ENCODE data around the gene RBM20. TPM values are rescaled to one million over a fixed set of nuclear protein-coding genes. Genes with fewer than 3 reads are reported as not detected.

Gene RBM20
- total RNA-seq, 1 experiment from 2014 or later, result 0.10 TPM

DNA sequence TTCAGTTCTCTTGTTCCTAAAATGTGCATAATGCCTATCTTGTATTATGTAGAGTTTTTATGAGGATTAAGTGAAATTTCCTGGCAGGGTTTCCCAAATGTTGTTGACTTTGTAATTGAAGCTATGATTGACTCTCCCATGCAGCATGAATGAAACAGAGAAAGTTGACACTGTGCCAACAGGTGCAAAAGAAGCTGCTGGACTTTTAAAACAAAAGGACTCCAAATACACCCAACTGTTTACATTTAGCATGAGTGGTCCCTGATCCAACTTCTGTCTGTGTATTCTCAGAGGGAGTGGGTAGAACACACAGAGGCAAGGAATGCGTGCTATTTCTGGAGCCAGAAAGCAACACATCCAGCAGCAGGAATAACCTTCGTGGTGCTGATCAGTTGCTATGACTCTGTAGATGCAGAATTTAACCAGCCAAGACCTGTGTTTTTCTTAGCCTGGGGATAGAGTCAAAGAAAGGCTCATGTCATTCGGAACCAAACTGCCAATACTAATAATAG, 14.4 kb upstream of the RBM20 start:
- no peak overlapping the region for H3K27ac ChIP-seq (ENCODE audit: low read length)
- H3K27me3 ChIP-seq (ENCODE audit: control insufficient read depth, insufficient read depth, low read length), result no peaks in the 10 kb centered on the region; the same call in 1 of the 2 replicates
- H3K4me3 ChIP-seq (ENCODE audit: low read depth in 2 of 2, low read length in 2 of 2), result no peak overlapping the region
- DNase-seq (ENCODE audit: low read depth, low spot score) (no peak), ATAC-seq (no peak; the same call in 1 of the 2 replicates)
- ChIA-PET POLR2A (no interaction called here), CTCF (no interaction called here)
- in situ Hi-C loops (cut with HindIII; ENCODE audit: low pct_unique_long_range_greater_than_20kb, low sequenced_read_pairs), result no loop called here
- TF ChIP-seq TCF7L2 (IDR thresholded peaks at IDR 0.05; ENCODE audit: low read depth, low read length) (no peak), SIN3A (IDR thresholded peaks at IDR 0.05; ENCODE audit: borderline replicate concordance, insufficient read depth, low read depth, low read length) (no peak)
- H3K9me3 ChIP-seq (ENCODE audit: control insufficient read depth, insufficient read depth, low read depth, low read length), result no peaks in the 10 kb centered on the region
- no TSS peak for BruUV-seq (replicated peaks)
- intact Hi-C loops (cut with micrococcal nuclease; ENCODE audit: unreplicated experiment), result no loop called here
- H3K4me1 ChIP-seq (ENCODE audit: control insufficient read depth, insufficient read depth, low read length), result no peaks in the 10 kb centered on the region
- no peaks in the 10 kb centered on the region for H3K36me3 ChIP-seq (ENCODE audit: control insufficient read depth, insufficient read depth, low read length)

DNA sequence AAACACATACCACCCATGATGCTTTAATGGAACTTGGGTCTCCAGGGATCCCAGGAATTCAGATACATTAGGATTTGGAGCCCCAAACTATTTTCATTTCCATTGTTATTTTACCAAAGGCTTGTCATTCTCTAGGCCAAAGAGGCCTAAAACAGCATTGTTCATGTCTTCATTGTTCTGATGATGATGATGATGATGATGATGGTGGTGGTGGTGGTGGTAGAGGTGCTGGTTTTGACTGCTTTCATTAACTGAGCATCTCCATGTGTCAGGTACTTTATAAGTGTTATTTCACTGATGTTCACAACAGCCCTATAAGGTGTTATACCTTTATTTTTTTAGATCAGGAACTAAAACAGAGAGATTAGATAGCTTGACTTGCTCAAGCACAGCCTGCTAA, 12.2 kb upstream of the RBM20 start:
- no peak overlapping the region for H3K27ac ChIP-seq (ENCODE audit: low read length)
- no peaks in the 10 kb centered on the region; the same call in 1 of the 2 replicates for H3K27me3 ChIP-seq (ENCODE audit: control insufficient read depth, insufficient read depth, low read length)
- no TSS peak for BruUV-seq (replicated peaks)
- H3K4me1 ChIP-seq (ENCODE audit: control insufficient read depth, insufficient read depth, low read length), result no peaks in the 10 kb centered on the region
- no peaks in the 10 kb centered on the region for H3K9me3 ChIP-seq (ENCODE audit: control insufficient read depth, insufficient read depth, low read depth, low read length)
- DNase-seq (ENCODE audit: low read depth, low spot score) (no peak), ATAC-seq (no peak)
- intact Hi-C loops (cut with micrococcal nuclease; ENCODE audit: unreplicated experiment) (no loop called here), in situ Hi-C loops (cut with HindIII; ENCODE audit: low pct_unique_long_range_greater_than_20kb, low sequenced_read_pairs) (no loop called here)
- no peaks in the 10 kb centered on the region for H3K36me3 ChIP-seq (ENCODE audit: control insufficient read depth, insufficient read depth, low read length)
- CTCF ChIA-PET, result no interaction called here
- no peak for TF ChIP-seq POLR2AphosphoS5 (IDR thresholded peaks at IDR 0.05; ENCODE audit: low read depth, low read length)
- TF ChIP-seq, protein P1, sequence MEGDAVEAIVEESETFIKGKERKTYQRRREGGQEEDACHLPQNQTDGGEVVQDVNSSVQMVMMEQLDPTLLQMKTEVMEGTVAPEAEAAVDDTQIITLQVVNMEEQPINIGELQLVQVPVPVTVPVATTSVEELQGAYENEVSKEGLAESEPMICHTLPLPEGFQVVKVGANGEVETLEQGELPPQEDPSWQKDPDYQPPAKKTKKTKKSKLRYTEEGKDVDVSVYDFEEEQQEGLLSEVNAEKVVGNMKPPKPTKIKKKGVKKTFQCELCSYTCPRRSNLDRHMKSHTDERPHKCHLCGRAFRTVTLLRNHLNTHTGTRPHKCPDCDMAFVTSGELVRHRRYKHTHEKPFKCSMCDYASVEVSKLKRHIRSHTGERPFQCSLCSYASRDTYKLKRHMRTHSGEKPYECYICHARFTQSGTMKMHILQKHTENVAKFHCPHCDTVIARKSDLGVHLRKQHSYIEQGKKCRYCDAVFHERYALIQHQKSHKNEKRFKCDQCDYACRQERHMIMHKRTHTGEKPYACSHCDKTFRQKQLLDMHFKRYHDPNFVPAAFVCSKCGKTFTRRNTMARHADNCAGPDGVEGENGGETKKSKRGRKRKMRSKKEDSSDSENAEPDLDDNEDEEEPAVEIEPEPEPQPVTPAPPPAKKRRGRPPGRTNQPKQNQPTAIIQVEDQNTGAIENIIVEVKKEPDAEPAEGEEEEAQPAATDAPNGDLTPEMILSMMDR (IDR thresholded peaks at IDR 0.05), result no peak
- POLR2A ChIA-PET, result no interaction called here
- H3K4me3 ChIP-seq (ENCODE audit: low read depth in 2 of 2, low read length in 2 of 2), result no peak overlapping the region

DNA sequence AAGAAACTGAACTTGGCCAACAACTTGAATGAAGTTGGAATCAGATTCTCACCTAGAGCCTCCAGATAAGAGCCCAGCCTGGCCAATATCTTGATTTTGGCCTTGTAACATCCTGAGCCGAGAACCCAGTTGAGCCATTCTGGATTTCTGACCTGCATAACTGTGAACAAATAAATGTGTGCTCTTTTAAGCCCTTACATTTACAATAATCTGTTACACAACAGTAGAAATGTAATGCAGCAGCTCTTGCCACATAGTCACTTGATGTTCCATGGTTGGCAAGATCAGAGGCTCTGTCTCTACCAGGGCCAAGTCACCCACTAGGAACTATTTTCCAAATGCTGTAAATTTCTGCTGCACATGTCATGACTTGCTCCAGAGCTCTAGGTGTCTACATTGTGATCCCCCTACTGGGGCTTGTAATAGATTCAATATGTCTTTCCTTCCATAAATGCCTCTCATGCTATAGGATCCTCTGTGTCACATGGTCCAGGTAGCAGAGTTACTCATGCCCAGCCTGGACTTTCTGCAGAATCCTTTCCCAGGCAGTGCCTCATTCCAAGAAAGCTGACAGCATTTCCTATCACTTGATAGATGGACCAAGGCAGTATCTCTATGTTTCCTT, 11.4 kb upstream of the RBM20 start:
- DNase-seq (ENCODE audit: low read depth, low spot score), result no peak
- H3K9me3 ChIP-seq (ENCODE audit: control insufficient read depth, insufficient read depth, low read depth, low read length), result no peaks in the 10 kb centered on the region
- POLR2A ChIA-PET, result no interaction called here

DNA sequence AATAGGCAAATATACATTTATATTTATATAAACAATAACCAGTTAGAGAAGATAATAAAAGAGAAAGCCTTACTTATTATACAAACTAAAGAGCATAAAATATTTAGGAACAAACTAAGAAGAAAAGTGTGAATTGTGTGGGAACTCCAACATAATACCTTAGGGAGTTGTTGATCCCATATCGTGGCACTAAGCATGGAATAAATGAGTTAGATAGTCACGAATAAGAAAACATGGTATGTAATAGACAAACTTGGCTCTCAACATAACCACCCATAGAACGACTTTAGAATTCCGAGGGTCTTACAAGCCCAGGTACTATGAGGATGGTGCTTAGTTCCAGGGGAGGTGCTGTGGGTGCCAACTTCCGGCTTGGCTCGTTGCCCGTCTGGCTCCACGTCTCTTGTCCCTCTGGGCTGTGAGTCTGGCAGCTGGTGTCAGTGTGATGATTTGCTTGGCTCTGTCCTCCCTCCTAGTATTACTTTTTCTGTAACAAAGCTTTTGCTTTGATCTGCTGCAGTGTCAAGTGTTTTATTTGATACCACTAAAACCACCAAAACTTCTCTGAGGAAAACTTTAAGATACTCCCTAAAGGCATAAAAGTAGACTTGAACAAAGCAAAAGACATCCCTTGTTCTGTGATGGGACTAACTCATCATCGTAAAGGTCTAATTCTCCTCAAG, 9.5 kb upstream of the RBM20 start:
- H3K9me3 ChIP-seq (ENCODE audit: control insufficient read depth, insufficient read depth, low read depth, low read length), result no peaks in the 10 kb centered on the region
- no peak overlapping the region for H3K4me3 ChIP-seq (ENCODE audit: low read depth in 2 of 2, low read length in 2 of 2)
- ChIA-PET POLR2A (no interaction called here), CTCF (no interaction called here)
- H3K27me3 ChIP-seq (ENCODE audit: control insufficient read depth, insufficient read depth, low read length), result no peaks in the 10 kb centered on the region; the same call in 1 of the 2 replicates
- TF ChIP-seq POLR2AphosphoS5 (IDR thresholded peaks at IDR 0.05; ENCODE audit: low read depth, low read length), result no peak
- no peak for TF ChIP-seq SIN3A (IDR thresholded peaks at IDR 0.05; ENCODE audit: borderline replicate concordance, insufficient read depth, low read depth, low read length)
- TF ChIP-seq TCF7L2 (IDR thresholded peaks at IDR 0.05; ENCODE audit: low read depth, low read length), result no peak
- TF ChIP-seq, protein P1 (IDR thresholded peaks at IDR 0.05), result no peak
- TF ChIP-seq, protein P2, sequence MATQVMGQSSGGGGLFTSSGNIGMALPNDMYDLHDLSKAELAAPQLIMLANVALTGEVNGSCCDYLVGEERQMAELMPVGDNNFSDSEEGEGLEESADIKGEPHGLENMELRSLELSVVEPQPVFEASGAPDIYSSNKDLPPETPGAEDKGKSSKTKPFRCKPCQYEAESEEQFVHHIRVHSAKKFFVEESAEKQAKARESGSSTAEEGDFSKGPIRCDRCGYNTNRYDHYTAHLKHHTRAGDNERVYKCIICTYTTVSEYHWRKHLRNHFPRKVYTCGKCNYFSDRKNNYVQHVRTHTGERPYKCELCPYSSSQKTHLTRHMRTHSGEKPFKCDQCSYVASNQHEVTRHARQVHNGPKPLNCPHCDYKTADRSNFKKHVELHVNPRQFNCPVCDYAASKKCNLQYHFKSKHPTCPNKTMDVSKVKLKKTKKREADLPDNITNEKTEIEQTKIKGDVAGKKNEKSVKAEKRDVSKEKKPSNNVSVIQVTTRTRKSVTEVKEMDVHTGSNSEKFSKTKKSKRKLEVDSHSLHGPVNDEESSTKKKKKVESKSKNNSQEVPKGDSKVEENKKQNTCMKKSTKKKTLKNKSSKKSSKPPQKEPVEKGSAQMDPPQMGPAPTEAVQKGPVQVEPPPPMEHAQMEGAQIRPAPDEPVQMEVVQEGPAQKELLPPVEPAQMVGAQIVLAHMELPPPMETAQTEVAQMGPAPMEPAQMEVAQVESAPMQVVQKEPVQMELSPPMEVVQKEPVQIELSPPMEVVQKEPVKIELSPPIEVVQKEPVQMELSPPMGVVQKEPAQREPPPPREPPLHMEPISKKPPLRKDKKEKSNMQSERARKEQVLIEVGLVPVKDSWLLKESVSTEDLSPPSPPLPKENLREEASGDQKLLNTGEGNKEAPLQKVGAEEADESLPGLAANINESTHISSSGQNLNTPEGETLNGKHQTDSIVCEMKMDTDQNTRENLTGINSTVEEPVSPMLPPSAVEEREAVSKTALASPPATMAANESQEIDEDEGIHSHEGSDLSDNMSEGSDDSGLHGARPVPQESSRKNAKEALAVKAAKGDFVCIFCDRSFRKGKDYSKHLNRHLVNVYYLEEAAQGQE (IDR thresholded peaks at IDR 0.05; ENCODE audit: insufficient read depth in 1 of 2, low read depth in 2 of 2, low read length in 1 of 2), result no peak
- H3K4me1 ChIP-seq (ENCODE audit: control insufficient read depth, insufficient read depth, low read length), result no peaks in the 10 kb centered on the region
- no peak overlapping the region for H3K27ac ChIP-seq (ENCODE audit: low read length)
- ATAC-seq, result no peak
- H3K36me3 ChIP-seq (ENCODE audit: control insufficient read depth, insufficient read depth, low read length), result no peaks in the 10 kb centered on the region
- in situ Hi-C loops (cut with HindIII; ENCODE audit: low pct_unique_long_range_greater_than_20kb, low sequenced_read_pairs) (no loop called here), intact Hi-C loops (cut with micrococcal nuclease; ENCODE audit: unreplicated experiment) (no loop called here)
- BruUV-seq (replicated peaks), result no TSS peak
- no peak for DNase-seq (ENCODE audit: low read depth, low spot score)

More for the DNA sequence above, 11.4 kb upstream of the RBM20 start:
- H3K4me3 ChIP-seq (ENCODE audit: low read depth in 2 of 2, low read length in 2 of 2), result no peak overlapping the region
- no peaks in the 10 kb centered on the region for H3K4me1 ChIP-seq (ENCODE audit: control insufficient read depth, insufficient read depth, low read length)
- TF ChIP-seq SIN3A (IDR thresholded peaks at IDR 0.05; ENCODE audit: borderline replicate concordance, insufficient read depth, low read depth, low read length), result no peak
- intact Hi-C loops (cut with micrococcal nuclease; ENCODE audit: unreplicated experiment) (no loop called here), in situ Hi-C loops (cut with HindIII; ENCODE audit: low pct_unique_long_range_greater_than_20kb, low sequenced_read_pairs) (no loop called here)
- ATAC-seq, result no peak
- H3K36me3 ChIP-seq (ENCODE audit: control insufficient read depth, insufficient read depth, low read length), result no peaks in the 10 kb centered on the region
- CTCF ChIA-PET, result no interaction called here
- H3K27ac ChIP-seq (ENCODE audit: low read length), result no peak overlapping the region
- no peaks in the 10 kb centered on the region; the same call in 1 of the 2 replicates for H3K27me3 ChIP-seq (ENCODE audit: control insufficient read depth, insufficient read depth, low read length)
- BruUV-seq (replicated peaks), result no TSS peak

All from Panc1 (cell line).